GM12872 (cell line): Measurements from ENCODE around the gene RARS1.

Source experiments
- TF ChIP-seq, protein P1 (sequence below): IDR thresholded peaks from 3 replicates; pipeline ENCODE4 v1.5.1; 2011; ENCODE audit warnings: low read depth, mild to moderate bottlenecking, low read length, moderate library complexity; ENCODE audit not compliant: insufficient read depth

The RARS1 gene

DNA sequence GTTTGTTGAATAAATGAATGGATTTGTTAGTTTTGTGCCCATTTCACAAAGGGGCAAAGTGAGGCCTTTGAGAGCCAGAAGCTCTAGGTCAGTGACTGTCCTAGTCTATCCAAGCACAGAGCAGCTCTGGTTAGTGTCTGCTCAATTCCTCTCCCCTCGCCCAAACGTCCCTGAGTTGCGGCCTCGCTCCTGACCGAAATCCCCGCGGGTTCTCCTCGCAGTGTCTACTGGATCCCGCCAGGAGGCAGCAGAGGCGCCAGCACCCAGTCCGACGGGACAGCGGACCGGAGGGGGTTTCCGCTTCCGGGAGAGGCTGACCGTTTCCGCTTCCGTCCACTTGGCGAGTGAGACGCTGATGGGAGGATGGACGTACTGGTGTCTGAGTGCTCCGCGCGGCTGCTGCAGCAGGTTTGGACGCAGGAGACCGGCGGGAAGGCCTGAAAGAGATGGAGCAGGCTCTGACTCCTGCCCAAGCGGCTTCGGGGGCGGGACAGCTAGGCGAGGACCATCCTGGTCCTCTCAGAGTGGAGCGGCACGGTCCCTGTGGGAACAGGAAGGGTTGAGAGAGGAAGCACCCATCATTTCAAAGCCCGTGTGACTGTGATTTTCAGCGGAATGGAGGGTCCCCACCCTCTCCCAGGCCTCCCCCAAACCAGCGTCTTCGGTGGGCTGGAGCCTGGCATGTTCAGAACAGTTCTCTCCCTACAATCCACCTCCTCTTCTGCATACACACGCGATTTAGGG is at the start of gene RARS1:
RARS1 (plus strand) TSS at position 336 of the 744 bp plus-strand sequence; CDS start at position 364, 28 bp downstream.
- TF ChIP-seq, protein P1, sequence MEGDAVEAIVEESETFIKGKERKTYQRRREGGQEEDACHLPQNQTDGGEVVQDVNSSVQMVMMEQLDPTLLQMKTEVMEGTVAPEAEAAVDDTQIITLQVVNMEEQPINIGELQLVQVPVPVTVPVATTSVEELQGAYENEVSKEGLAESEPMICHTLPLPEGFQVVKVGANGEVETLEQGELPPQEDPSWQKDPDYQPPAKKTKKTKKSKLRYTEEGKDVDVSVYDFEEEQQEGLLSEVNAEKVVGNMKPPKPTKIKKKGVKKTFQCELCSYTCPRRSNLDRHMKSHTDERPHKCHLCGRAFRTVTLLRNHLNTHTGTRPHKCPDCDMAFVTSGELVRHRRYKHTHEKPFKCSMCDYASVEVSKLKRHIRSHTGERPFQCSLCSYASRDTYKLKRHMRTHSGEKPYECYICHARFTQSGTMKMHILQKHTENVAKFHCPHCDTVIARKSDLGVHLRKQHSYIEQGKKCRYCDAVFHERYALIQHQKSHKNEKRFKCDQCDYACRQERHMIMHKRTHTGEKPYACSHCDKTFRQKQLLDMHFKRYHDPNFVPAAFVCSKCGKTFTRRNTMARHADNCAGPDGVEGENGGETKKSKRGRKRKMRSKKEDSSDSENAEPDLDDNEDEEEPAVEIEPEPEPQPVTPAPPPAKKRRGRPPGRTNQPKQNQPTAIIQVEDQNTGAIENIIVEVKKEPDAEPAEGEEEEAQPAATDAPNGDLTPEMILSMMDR = peak; percentile 98

GRCh38 chr5:168438349-168438748 is 47.9 kb upstream of the RARS1 start:
- TF ChIP-seq, protein P1 = no peak

DNA sequence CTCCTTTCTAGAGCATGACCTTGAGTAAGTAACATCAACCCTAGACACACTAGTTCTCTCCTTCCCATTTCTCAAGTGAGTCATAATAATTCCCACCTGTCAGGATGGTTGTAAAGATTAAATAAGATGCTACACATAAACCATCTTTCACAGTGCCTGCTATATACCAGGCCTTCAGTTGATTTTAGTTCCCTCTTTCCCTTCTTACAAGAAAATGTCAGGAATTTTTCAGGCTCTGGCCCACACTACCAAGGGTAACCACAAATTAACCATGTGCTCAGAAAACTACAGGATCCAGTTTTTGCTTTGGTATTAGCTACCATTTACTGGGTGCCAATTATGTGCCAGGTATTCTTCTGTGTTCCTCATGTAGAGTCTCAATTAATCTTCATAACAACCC is 42.7 kb upstream of the RARS1 start:
- TF ChIP-seq, protein P1 = no peak

- TF ChIP-seq, protein P1 = no peak
Measured at GRCh38 chr5:168443950-168444700, 42.1 kb upstream of the RARS1 start.

GRCh38 chr5:168446983-168447619 is 39.2 kb upstream of the RARS1 start:
- TF ChIP-seq, protein P1 = no peak

DNA sequence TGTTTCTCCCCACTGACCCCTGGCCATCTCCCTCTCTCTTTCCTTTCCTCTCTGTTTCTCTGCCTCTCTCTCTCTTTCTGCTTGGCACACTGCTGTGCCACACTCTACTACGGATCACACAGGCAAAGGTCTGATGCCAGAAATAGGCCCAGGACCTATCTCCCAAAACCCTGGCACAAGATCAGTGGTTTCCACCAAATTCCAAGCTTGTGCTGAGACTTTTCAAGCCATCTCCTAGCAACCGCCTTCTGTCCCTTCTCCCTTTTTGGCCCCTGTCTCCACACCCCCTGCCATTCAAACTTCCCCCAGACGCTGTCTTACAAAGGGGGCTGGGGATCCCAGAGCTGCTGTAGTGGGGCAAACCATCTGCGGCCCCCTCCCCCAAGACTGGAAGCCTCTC is 38.5 kb upstream of the RARS1 start:
- TF ChIP-seq, protein P1 = no peak

DNA sequence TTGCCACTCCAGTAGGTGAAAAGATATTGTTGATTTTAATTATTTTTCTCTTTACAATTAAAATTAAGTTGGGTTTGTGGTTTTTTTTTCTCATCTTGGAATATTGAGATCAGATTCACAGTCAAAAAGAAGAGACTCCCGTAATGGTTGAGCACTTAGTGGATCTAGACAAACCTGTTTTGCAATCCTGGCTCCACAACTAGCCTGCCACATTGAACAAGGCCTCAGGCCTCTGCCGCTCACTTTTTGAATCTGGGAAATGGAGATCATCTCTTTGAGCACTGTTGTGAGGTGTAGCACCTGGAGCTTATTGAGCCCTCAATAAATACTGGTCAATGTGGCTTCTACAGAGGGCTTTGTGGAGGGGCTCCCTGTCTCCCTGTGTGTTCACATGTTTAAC is 37.1 kb upstream of the RARS1 start:
- TF ChIP-seq, protein P1 = no peak
